Esophagus squamous epithelium (tissue), 5 donors: Measurements from ENCODE around the gene FST. TPM values are rescaled to one million over a fixed set of nuclear protein-coding genes. Genes with fewer than 3 reads are reported as not detected.
A peak's percentile ranks its signal among the peaks of the same experiment; 100 is the strongest.

Experiments
- DNase-seq: peaks from one replicate; lab custom pipeline; 2025; lab: John Stamatoyannopoulos, UW
- H3K27ac ChIP-seq, 4 donors: fragments of 200-600 bp; sonication (generic); one replicate each; pipeline ENCODE4 v1.5.1; 2016 to 2019; ENCODE audit warnings: mild to moderate bottlenecking in 1 of 4
- H3K27me3 ChIP-seq, 4 donors: fragments of 200-600 bp; sonication (generic); 1 replicate in 3 of 4; 2 replicates in 1 of 4; pipeline versions ENCODE4 v1.5.1 to v1.6.0; 2017 to 2021; ENCODE audit warnings: antibody characterized with exemption in 1 of 4
- H3K36me3 ChIP-seq, 3 donors: fragments of 200-600 bp; sonication (generic); one replicate each; pipeline ENCODE4 v1.5.1; 2016 to 2019
- H3K4me1 ChIP-seq, 3 donors: fragments of 200-600 bp; sonication (generic); one replicate each; pipeline ENCODE4 v1.5.1; 2017 to 2019
- H3K4me3 ChIP-seq, 4 donors: fragments of 200-600 bp; sonication (generic); 1 replicate in 3 of 4; 2 replicates in 1 of 4; pipeline ENCODE4 v1.5.1; 2016 to 2019; ENCODE audit warnings: mild to moderate bottlenecking in 2 of 4, moderate library complexity in 1 of 4
- H3K9me3 ChIP-seq, 3 donors: fragments of 200-600 bp; sonication (generic); one replicate each; pipeline ENCODE4 v1.5.1; 2016 to 2019
- POLR2A ChIP-seq, 4 donors: fragments of 450-650 bp; IDR thresholded peaks; one replicate each; pipeline ENCODE4 v1.6.1; 2017; ENCODE audit warnings: antibody characterized with exemption in 4 of 4, mild to moderate bottlenecking in 4 of 4, moderate library complexity in 3 of 4
- WGBS, 2 donors: methylation state at CpG; one replicate each; pipeline ENCODE4 v1.1.5; 2018; 5-methylcytosine and 5-hydroxymethylcytosine counted together
- intact Hi-C: fragments of 100-400 bp; cut with DNase I; formaldehyde crosslinking; loops from one replicate; pipeline ENCODE4 v1.15.0; 2022
- total RNA-seq, 4 donors: library from RNA; depleted of rRNA; stranded (reverse); fragments of >200 nt; gene quantifications; one replicate each; pipeline ENCODE4 v1.1.0, GENCODE V29; 2016
- TF ChIP-seq, protein P1 (sequence below), 6 experiments: fragments of 450-650 bp in 4 of 6; fragments of 200-600 bp in 2 of 6; sonication (generic) in 2 of 6; IDR thresholded peaks; one replicate each; pipeline ENCODE4 v1.5.1; 2016 to 2019; ENCODE audit warnings: antibody characterized with exemption in 6 of 6, mild to moderate bottlenecking in 4 of 6, moderate library complexity in 4 of 6
- donor health status: DM: yes; HTN: yes; CAD: no.

Gene FST
- total RNA-seq, 4 donors from 2014 or later = 1.6 to 11.3 (median 3.3) TPM

DNA sequence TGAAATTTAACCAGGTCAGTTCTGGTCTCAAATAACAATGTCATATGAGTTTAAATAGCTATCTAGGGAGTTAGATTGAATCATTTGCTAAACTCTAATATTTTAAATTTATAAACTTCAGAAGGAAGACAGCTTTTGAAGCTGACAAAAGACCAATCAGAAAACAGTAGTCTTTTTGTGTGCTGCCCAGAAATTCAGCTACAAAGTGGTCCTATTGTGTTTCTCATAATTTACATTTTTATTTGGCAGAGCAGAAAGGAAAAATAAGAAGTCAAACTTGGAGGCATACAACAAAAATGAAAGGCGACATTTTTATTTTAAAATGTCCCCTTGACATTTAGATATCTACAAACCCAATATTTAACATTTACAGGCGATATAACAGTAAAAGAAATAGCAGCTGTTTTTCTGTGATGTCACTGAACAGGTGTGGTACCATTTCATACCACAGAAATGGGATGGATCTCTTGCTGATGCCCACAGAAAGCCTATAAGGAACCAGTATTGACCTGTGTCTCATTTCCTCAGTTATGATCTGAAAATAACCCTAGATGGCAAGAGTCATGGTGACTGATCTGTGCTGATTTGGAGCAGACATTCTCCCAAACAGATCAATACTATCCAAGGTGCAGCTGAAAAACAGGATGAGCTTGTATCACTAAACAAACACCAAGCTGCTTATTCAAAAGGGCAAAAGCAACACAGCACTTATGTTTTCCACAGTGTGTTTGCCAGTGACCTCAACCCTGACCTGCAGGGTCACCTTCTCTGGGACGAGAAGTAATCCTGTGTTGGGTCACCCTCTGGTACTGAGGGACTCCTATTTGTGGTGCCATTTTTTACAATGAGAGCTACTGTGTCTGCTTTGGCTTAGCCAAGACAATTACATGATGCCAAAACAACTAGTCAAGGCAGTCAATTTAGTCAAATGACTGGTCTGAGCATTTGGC is 3.6 kb upstream of the FST start:
- DNase-seq = no peak
- H3K36me3 ChIP-seq = no peaks in the 10 kb centered on the region
- H3K4me3 ChIP-seq = no peak overlapping the region
- H3K9me3 ChIP-seq = no peaks in the 10 kb centered on the region
- 51 to 69% methylated on average over 3 of the region's 3 CpGs for WGBS, 2 donors
- no peak for TF ChIP-seq POLR2A (IDR thresholded peaks at IDR 0.05)
- TF ChIP-seq, protein P1, sequence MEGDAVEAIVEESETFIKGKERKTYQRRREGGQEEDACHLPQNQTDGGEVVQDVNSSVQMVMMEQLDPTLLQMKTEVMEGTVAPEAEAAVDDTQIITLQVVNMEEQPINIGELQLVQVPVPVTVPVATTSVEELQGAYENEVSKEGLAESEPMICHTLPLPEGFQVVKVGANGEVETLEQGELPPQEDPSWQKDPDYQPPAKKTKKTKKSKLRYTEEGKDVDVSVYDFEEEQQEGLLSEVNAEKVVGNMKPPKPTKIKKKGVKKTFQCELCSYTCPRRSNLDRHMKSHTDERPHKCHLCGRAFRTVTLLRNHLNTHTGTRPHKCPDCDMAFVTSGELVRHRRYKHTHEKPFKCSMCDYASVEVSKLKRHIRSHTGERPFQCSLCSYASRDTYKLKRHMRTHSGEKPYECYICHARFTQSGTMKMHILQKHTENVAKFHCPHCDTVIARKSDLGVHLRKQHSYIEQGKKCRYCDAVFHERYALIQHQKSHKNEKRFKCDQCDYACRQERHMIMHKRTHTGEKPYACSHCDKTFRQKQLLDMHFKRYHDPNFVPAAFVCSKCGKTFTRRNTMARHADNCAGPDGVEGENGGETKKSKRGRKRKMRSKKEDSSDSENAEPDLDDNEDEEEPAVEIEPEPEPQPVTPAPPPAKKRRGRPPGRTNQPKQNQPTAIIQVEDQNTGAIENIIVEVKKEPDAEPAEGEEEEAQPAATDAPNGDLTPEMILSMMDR (IDR thresholded peaks at IDR 0.05) = no peak
- intact Hi-C loops = no loop called here
- H3K27ac ChIP-seq = no peak overlapping the region
- peaks cover 0 to 26% (median 0%) of the 10 kb centered on the region in 4 donors for H3K27me3 ChIP-seq
- peaks cover 5 to 37% (median 13%) of the 10 kb centered on the region in 3 donors for H3K4me1 ChIP-seq

DNA sequence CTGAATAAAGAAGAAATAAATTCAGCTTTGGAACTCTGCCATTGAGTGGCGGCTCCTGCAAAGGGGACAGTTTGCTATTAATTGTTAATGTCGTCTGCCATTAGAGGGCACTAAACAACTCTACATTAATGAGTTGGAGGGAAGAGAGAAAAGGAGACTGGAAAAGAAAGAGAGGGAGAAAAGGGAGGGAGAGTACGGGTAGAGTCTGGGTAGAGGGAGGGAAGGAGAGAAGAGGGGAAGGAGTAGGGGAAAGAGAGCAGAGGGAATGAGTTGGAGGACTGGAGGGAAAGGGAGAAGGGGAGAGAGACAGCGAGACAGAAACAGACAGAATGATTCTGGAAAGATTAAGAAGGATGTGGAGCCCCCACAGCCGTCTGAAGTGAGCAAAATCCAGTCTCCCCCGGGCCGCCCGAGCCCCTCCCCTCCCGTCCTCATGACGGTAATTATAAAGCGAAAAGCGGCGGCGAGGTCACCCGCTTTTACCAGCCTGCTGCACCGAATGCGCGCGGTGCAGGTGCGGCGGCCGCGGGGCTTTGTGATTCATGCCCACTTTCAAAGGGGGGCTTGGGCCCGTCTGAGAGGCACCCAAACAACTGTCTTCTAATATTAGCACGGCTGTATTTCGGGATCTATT is 1.9 kb upstream of the FST start:
- peak overlapping the region in 2 of 4 donors; percentile 81 to 87 for H3K27ac ChIP-seq
- peaks cover 0 to 36% (median 0%) of the 10 kb centered on the region in 4 donors for H3K27me3 ChIP-seq
- intact Hi-C loops = no loop called here
- no peaks in the 10 kb centered on the region for H3K9me3 ChIP-seq
- H3K4me1 ChIP-seq = peaks cover 11 to 53% (median 22%) of the 10 kb centered on the region in 3 donors
- TF ChIP-seq, protein P1 (IDR thresholded peaks at IDR 0.05) = peak; percentile 16 to 60 (median 36)
- TF ChIP-seq POLR2A (IDR thresholded peaks at IDR 0.05) = no peak
- DNase-seq = no peak
- no peaks in the 10 kb centered on the region for H3K36me3 ChIP-seq
- peak overlapping the region; percentile 55 to 78 (median 68) for H3K4me3 ChIP-seq
- 1 to 7% methylated on average over 20 to 21 of the region's 26 CpGs for WGBS, 2 donors

DNA sequence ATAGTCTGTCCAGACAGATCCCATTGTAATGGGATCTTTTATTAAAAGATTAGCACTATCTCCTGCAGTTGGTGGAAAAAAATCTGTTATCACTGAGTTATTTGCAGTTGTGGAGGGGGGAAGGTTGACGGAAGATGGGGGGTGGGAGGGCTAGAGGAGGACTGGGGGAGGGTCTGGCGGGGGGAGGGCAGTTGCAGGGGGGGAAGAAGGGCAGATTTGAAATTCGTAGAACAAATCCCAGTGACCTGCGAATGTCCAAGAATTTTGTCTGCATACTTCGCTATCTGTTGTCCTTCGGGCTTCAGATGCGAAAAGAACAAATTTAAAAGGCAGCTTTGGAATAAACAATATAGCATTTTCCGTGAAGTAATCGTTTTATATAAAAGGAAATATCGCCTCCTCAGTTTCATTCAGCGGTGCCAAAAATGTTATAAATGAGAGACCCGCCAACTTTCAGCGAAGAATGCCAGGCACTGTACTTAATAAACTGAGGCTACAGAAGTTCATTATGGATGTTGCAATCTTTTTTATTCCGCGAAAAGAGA is 1.3 kb upstream of the FST start:
- intact Hi-C loops = no loop called here
- Histone ChIP-seq H3K9me3 (no peaks in the 10 kb centered on the region), H3K36me3 (no peaks in the 10 kb centered on the region), H3K4me1 (peaks cover 11 to 53% (median 22%) of the 10 kb centered on the region in 3 donors), H3K4me3 (peak overlapping the region; percentile 55 to 78 (median 68)), H3K27ac (peak overlapping the region; percentile 77 to 89 (median 84)), H3K27me3 (peaks cover 0 to 42% (median 0%) of the 10 kb centered on the region in 4 donors)
- TF ChIP-seq, protein P1 (IDR thresholded peaks at IDR 0.05) = no peak
- TF ChIP-seq POLR2A (IDR thresholded peaks at IDR 0.05) = no peak
- no peak for DNase-seq
- 0 to 1% methylated on average over 15 of the region's 15 CpGs for WGBS, 2 donors

DNA sequence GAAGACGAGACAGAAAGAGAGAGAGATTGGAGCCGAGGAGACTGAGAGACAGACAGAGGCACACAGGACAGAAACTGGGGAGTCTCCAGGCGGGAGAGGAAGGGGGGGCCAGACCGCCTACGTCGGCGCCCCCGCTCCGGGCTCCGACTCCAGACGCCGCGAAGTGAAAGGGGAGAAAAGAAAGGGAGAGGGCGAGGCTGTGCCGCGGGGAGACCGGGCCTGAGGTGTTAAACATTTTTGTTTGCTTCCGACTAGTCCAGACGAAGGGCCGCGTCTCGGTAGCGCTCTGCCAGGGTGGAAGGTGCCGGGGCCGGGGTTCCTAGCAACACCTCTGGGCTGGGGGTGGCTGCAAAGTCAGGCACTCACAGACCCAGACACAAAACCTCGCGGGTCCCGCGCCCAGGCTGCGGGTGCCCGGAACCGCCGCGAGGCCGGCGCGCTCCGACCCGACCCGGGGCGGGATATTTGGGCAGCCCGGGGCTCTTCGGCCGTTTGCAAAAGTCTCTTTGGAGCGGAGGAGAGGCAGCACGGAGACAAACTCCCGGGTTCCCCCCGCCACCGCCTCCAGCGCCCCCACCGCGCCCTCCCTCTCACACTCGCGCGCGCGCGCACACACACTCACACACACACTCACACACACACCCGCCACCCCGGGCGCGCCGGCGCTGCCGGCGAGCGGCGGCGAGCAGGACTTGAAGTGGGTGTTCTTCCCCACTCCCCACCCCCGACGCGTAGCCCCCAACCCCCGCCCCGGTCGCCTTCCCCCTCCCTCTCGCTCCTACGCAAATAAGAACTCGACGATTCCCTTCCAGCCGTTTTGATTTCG is 626 bp upstream of the FST start:
- peaks cover 0 to 42% (median 0%) of the 10 kb centered on the region in 4 donors for H3K27me3 ChIP-seq
- peak in 1 of 4 donors; percentile 12 for TF ChIP-seq POLR2A (IDR thresholded peaks at IDR 0.05)
- TF ChIP-seq, protein P1 (IDR thresholded peaks at IDR 0.05) = no peak
- peaks cover 11 to 53% (median 22%) of the 10 kb centered on the region in 3 donors for H3K4me1 ChIP-seq
- intact Hi-C loops = loop anchor here (5.0 kb wide), 1 partner anchor 737 kb away; no protein-coding TSS in a partner anchor
- no peak for DNase-seq
- WGBS, 2 donors = 0 to 2% methylated on average over 25 to 28 of the region's 81 CpGs
- H3K27ac ChIP-seq = peak overlapping the region; percentile 77 to 89 (median 84)
- no peaks in the 10 kb centered on the region for H3K9me3 ChIP-seq
- peak overlapping the region; percentile 55 to 78 (median 68) for H3K4me3 ChIP-seq
- peaks cover 0 to 2% (median 0%) of the 10 kb centered on the region in 3 donors for H3K36me3 ChIP-seq
